Measurements from ENCODE around the gene TSNAX.
"Not testable (repeated sequence)": the region's sequence is repeated elsewhere in the genome, so short reads cannot be mapped to it uniquely, and the experiment has no call there.

Gene TSNAX

DNA sequence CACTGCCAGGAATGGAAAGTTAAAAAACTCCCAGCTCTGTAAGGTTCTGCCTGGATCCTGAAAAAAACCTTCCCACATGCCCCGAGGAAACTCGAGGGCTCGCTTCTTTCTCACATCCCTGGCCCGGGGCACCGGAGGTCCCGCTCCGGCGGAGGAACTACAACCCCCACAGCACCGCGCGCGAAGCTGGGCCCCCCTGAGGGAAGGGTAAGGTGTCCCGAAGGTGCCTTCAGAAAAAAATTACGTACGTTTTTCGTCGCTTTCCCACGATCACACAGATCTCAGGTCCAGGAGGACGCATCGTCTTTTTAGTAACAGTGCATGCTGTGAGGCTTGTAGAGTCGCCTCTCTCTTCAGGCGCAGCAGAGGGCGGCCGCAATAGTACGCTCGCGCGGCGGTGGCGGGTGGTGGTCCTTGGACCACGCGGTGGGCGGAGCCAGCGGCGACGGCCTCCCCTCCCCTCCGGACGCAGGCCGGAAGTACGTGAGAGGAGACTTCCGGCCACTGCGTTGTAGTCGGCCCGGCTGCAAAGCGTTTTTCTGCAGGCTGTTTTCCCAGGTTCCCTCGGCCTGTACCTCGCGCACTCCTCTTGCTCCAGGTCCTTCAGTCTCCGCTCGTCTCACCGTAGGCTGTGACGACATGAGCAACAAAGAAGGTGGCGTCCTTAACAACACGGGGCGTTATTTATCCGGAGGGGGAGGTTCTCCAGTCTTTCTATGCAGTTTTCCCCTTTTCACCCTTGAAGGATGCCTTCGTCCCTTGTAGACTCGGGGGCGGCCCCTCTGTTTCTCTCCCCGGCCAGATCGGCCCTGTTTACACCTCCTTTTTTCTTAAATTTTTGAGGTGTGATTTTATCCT lies at the start of gene TSNAX:
TSS of gene TSNAX (plus strand) at position 498 of the 858 bp plus-strand sequence. CDS start at position 640, 142 bp downstream.
- peak; percentile 95 for DNase-seq

DNA sequence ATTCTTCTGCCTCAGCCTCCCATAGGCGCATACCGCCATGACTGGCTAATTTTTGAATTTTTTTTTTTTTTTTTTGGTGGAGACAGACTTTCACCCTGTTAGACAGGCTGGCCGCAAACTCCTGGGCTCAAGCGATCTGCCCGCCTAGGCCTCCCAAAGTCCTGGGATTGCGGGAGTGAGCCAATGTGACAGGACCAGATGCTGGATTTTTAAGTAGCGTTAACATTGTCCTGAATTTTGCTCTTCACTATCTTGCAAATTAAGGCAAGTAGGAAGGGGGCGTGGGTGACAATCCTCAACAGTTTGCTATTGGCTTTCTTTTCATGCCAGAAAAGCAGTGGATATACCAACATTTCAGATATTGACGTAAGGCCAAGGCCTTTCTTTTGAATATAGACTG lies 49.7 kb upstream of the TSNAX start:
- no peak for DNase-seq

- DNase-seq: no peak
Measured at GRCh38 chr1:231480008-231480407, 48.5 kb upstream of the TSNAX start.

DNA sequence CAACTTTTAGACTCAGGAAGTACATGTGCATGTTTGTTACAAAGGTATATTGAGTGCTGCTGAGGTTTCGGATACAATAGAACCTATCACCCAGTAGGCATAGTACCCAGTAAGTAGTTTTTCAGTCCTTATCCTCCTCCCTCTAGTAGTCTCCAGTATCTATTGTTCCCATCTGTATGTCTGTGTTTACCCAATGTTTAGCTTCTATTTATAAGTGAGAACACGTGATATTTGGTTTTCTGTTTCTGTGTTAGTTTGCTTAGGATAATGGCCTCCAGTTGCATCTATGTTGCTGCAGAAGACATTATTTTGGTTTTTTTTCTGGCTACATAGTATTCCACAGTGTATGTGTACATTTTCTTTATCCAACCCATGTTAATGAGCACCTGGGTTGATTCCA lies 47.2 kb upstream of the TSNAX start:
- DNase-seq: no peak

DNA sequence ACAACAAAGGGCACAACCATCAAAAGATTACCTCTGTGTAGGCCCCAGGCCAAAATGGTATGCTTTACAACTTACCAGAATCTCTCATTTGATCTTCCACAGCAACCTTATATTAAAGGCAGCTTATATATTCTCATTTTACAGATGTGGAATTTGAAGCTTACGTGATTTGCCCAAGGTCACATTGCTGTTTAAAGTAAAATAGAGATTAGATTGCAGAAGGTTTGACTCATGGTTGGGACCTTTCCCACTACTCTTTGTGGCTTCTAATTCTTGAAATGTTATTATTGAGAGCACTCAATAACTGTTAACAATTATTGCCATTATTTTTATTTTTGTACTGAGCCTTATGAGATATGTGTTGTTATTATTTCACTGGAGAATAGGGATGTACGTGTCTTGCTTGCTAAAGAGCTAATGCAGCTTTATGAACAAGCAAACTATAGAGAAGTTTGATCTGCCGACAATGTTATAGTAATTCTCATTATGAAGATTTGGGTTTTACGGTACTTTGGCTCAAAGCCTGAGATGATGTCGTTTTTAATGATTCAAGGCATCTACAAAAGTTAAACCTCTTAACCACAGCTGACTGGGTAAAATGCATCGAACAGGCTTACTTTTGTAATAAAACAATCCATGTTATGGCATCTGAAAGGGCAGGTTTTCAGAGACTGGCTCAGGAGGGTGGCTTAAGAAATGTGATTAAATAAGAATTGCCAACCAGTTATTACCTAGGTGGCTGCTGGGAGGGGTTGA lies 43.3 kb upstream of the TSNAX start:
- no peak for DNase-seq

DNA sequence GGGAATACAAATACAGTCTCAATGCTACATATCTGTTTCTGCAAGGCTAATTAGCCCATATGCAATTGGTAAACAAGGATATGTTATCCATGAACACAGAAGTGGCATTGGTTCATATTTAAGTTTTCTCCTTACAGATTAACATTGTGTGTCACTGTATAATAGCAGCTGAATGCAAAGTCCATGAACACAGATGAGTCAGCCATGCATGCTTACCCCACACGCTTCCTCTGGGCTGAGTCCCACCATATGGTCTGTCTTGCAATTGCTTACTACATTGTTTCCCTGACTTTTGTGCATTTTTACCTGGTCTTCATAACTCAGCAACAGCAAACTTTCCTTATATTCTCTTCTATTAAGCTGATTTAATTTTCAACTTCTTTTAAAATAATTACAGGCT lies 41.5 kb upstream of the TSNAX start:
- no peak for DNase-seq

- no peak for DNase-seq
Measured at GRCh38 chr1:231487910-231488309, 40.6 kb upstream of the TSNAX start.

DNA sequence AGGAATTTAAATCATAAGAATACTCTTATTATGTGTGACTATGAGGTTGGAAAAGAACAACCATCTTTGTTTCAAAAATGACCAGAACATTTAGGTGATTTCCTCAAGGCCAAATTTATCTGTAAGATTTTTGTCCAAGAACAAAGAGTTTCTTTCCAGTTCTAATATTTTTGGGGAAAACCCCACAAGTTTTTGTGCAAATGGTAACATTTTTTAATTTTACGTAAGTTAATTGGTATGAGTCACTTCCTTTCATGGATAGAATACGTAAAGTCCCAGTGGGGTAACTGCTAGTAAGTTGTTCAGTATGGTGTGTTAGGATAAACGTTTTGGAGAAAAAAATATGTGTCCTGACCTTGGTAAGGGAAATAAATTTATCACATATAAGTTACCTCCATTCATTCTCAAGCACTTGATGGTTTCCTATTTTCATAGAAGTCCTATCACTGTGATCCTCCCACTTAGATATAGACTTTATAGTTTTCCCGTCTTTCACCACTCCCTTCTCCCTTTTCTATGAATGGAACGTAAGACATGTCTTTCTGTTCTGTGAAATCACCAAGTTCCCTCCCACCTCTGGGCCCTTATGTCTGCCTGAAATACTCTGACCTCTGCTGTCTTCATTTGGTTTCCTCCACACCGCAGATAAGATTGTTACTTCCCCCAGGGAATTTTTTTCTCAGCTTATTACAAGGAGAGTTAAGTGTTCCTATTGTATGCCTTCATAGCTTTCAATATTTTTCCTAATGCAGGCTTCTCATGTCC lies 34.9 kb upstream of the TSNAX start:
- no peak for DNase-seq

GRCh38 chr1:231494439-231495110 lies 33.9 kb upstream of the TSNAX start:
- DNase-seq: no peak

- DNase-seq: no peak
Measured at GRCh38 chr1:231497629-231498152, 30.8 kb upstream of the TSNAX start.

- no peak for DNase-seq
Measured at GRCh38 chr1:231499148-231499763, 29.2 kb upstream of the TSNAX start.

- DNase-seq: no peak
Measured at GRCh38 chr1:231500666-231501065, 27.8 kb upstream of the TSNAX start.

- not testable (repeated sequence) for DNase-seq
Measured at GRCh38 chr1:231503168-231503567, 25.3 kb upstream of the TSNAX start.

DNA sequence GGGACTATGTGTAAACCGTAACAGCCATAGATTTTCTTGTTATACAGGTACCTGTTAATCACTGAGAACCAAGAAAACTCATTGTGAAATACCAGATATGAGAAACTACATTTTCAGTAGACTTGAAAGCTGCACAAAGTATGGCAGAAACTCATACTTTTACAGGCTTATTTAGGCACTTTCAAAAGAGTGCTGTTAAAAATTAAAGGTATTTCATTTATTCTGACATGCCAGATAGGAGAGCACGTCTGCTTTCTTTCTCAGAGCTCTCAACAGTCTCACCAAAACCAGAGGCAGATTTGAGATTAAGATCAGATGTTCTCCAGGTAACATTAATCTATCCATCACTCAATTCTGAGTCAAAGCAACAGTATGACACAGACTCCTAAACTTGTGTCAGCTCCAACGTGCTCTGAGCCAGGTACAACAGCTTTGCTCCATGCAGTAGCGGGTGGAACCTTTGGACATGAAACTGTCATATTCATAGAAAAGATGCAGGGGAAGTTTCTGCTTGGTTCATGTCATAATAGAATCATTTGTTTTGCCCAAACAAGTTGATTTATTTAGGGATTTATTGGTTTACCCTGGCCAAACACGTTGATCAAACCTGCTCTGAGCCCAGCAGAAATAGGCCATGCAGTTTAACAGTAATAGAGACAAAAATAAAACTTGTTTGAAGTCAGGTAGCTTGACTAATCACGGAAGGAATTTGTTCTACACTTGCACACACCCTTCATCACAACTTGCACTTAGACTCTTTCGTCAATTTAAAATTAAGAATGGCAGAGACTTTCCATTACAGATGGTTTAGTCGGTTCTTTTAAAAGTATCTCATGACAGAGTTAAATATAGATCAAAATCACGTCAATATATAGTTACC lies 20.8 kb upstream of the TSNAX start:
- DNase-seq: no peak

GRCh38 chr1:231508497-231508896 lies 20.0 kb upstream of the TSNAX start:
- DNase-seq: no peak

DNA sequence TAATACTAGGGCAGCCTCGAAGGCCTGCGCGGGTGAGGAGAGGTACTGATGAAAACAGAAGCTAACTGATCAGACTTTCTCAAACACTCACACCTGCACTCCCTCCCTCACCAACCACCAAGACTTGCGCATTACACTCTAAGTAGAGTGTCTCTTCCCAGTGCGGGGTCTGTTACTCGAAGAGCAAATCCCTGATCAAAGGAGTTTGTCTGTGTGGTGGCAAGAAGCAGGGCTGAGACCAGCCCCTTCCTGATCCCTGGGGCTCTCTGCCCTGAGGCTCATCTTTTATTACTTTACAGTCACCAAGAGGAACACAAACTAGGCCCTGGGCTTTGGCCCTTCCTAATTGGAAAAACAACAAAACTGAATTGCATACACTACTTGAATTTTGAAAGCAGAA lies 19.5 kb upstream of the TSNAX start:
- DNase-seq: no peak

DNA sequence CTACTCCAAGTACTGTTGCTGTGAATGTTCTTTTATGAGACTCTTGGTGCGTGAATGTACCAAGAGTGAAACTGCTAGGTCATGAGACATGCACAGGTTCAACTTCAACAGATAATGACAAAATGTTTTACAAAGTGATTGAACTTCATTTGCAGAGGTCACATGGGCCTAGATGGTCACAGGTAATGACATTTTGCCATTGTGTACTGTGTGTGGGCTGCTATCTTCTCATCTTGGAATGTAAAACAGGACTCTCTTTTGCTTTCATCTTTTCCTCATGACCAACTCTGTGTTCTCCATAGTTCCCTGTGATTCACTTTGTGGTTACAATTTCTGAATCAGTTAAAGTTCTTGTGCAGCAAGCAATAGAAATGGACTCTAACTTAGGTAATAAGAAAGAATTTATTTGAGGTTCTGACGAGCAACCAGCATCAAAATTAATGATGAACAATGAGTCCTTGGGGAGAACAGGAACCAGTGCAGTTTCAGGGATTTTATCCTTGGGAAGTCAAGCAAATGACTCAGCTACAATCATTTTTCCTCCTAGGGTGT lies 16.2 kb upstream of the TSNAX start:
- DNase-seq: no peak

- no peak for DNase-seq
Measured at GRCh38 chr1:231515748-231516147, 12.7 kb upstream of the TSNAX start.

- DNase-seq: no peak
Measured at GRCh38 chr1:231517076-231517475, 11.4 kb upstream of the TSNAX start.

DNA sequence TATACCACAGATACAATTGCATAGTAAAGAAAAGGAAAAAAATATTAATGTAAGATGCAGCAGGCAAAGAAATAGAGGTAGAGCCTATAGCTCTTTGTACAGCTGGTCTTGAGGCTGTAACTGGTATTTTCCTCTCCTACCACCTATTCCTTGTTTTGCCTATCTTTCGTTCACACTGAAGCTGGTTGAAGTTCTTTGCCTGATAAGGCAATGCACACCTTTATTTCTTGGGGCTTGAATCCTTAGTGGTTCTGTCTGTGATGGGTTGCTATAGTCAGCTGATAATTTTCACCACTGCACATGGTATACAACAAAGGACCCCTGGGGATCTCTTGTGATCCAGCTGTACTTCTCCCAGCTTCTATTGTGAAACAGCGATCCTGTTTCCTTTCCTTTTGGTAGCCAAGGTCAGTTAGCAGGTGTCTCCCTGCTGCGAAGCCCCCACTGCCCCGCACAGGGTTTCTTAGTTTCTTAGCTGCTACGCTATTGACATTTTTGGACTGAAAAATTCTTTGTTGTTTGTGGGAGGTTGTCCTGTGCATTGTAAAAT lies 9.9 kb upstream of the TSNAX start:
- DNase-seq: peak; percentile 18
